Measurements from ENCODE around the gene TBC1D23. TPM values are rescaled to one million over a fixed set of nuclear protein-coding genes. Genes with fewer than 3 reads are reported as not detected.
A peak's percentile ranks its signal among the peaks of the same experiment; 100 is the strongest.
"Not testable (repeated sequence)": the region's sequence is repeated elsewhere in the genome, so short reads cannot be mapped to it uniquely, and the experiment has no call there.

Gene TBC1D23
- polyA plus RNA-seq, 3 donors: 38.0 to 41.3 (median 39.8) TPM

GRCh38 chr3:100254168-100254777 is 6.5 kb upstream of the TBC1D23 start:
- peak in 2 of 3 donors; percentile 41 to 54 for DNase-seq (ENCODE audit: low read depth in 3 of 3, low spot score in 2 of 3)

- DNase-seq (ENCODE audit: low read depth in 3 of 3, low spot score in 2 of 3): no peak
Observed at GRCh38 chr3:100256731-100257151, 4.1 kb upstream of the TBC1D23 start.

GRCh38 chr3:100257586-100257985 is 3.2 kb upstream of the TBC1D23 start:
- DNase-seq (ENCODE audit: low read depth in 3 of 3, low spot score in 2 of 3): no peak

- peak in 1 of 3 donors; percentile 35 for DNase-seq (ENCODE audit: low read depth in 3 of 3, low spot score in 2 of 3)
Observed at GRCh38 chr3:100260081-100260684, 609 bp upstream of the TBC1D23 start.

GRCh38 chr3:100261485-100261903 is 702 bp downstream of the TBC1D23 start:
- DNase-seq (ENCODE audit: low read depth in 3 of 3, low spot score in 2 of 3): no peak

- DNase-seq (ENCODE audit: low read depth in 3 of 3, low spot score in 2 of 3): not testable (repeated sequence)
Observed at GRCh38 chr3:100262925-100263324, 2.1 kb downstream of the TBC1D23 start.

- DNase-seq (ENCODE audit: low read depth in 3 of 3, low spot score in 2 of 3): no peak
Observed at GRCh38 chr3:100263583-100263982, 2.8 kb downstream of the TBC1D23 start.

GRCh38 chr3:100264242-100264641 is 3.5 kb downstream of the TBC1D23 start:
- DNase-seq (ENCODE audit: low read depth in 3 of 3, low spot score in 2 of 3): no peak

- DNase-seq (ENCODE audit: low read depth in 3 of 3, low spot score in 2 of 3): no peak
Observed at GRCh38 chr3:100265016-100265415, 4.2 kb downstream of the TBC1D23 start.

- no peak for DNase-seq (ENCODE audit: low read depth in 3 of 3, low spot score in 2 of 3)
Observed at GRCh38 chr3:100266531-100266930, 5.7 kb downstream of the TBC1D23 start.

- no peak for DNase-seq (ENCODE audit: low read depth in 3 of 3, low spot score in 2 of 3)
Observed at GRCh38 chr3:100268156-100268555, 7.4 kb downstream of the TBC1D23 start.

GRCh38 chr3:100269001-100269400 is 8.2 kb downstream of the TBC1D23 start:
- DNase-seq (ENCODE audit: low read depth in 3 of 3, low spot score in 2 of 3): no peak

GRCh38 chr3:100269410-100270214 is 8.8 kb downstream of the TBC1D23 start:
- DNase-seq (ENCODE audit: low read depth in 3 of 3, low spot score in 2 of 3): no peak

- no peak for DNase-seq (ENCODE audit: low read depth in 3 of 3, low spot score in 2 of 3)
Observed at GRCh38 chr3:100270215-100270583, 9.4 kb downstream of the TBC1D23 start.

- DNase-seq (ENCODE audit: low read depth in 3 of 3, low spot score in 2 of 3): no peak
Observed at GRCh38 chr3:100271522-100271921, 10.7 kb downstream of the TBC1D23 start.

- not testable (repeated sequence) for DNase-seq (ENCODE audit: low read depth in 3 of 3, low spot score in 2 of 3)
Observed at GRCh38 chr3:100272797-100273611, 12.2 kb downstream of the TBC1D23 start.

GRCh38 chr3:100274361-100274760 is 13.6 kb downstream of the TBC1D23 start:
- DNase-seq (ENCODE audit: low read depth in 3 of 3, low spot score in 2 of 3): no peak

GRCh38 chr3:100277255-100277800 is 16.5 kb downstream of the TBC1D23 start:
- no peak for DNase-seq (ENCODE audit: low read depth in 3 of 3, low spot score in 2 of 3)

- DNase-seq (ENCODE audit: low read depth in 3 of 3, low spot score in 2 of 3): no peak
Observed at GRCh38 chr3:100278910-100279309, 18.1 kb downstream of the TBC1D23 start.

- no peak for DNase-seq (ENCODE audit: low read depth in 3 of 3, low spot score in 2 of 3)
Observed at GRCh38 chr3:100288288-100288894, 27.6 kb downstream of the TBC1D23 start.

All from right renal cortex interstitium (tissue), 3 donors.